ENCODE data around the gene RASSF7. TPM values are rescaled to one million over a fixed set of nuclear protein-coding genes. Genes with fewer than 3 reads are reported as not detected.

Gene RASSF7
- total RNA-seq, 2 donors from 2014 or later = 49.4 to 107 TPM

DNA sequence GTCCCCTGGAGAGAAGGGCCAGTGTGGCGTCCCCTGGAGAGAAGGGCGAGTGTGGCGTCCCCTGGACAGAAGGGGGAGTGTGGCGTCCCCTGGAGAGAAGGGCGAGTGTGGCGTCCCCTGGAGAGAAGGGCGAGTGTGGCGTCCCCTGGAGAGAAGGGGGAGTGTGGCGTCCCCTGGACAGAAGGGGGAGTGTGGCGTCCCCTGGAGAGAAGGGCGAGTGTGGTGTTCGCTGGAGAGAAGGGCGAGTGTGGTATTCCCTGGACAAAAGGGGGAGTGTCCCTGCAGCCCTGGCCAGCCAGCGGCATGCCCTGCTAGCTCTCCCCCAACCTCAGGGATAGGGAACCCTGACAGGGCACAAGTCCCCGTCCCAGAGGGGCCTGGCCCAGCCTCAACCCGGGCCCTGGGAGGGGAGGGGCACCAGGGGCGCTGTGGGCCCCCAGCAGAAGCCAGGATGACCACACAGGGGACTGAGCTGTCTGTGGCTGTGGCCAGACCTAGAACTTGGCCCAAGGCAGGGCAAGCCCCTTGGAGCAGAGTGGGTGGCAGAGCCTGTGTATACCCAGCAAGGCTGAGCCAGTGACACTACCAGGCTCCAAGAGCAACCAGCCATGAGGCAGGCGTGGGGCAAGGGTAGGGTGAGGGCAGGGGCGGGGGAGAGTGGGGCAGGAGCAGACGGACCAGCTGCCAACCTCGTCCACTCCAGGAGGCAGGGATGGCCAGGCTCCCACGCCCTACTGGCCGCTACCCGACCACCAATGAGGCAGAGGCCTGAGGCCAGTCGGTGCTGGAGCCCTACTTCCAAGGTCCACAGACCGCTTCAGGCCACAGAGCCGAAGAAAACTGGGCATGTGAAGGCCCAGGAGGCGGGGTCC lies 29.6 kb upstream of the RASSF7 start:
- intact Hi-C loops (cut with DNase I) = no loop called here
- Histone ChIP-seq H3K4me1 (replicated peaks) (peaks cover 9% of the 10 kb centered on the region), H3K9me3 (no peaks in the 10 kb centered on the region), H3K27me3 (replicated peaks; ENCODE audit: insufficient read depth) (no peaks in the 10 kb centered on the region), H3K27ac (no peak overlapping the region), H3K4me3 (no peak overlapping the region), H3K36me3 (peaks cover 4 to 18% of the 10 kb centered on the region in 2 donors)
- DNase-seq (ENCODE audit: low spot score) = no peak
- WGBS = 80% methylated on average over 28 of the region's 28 CpGs
- TF ChIP-seq POLR2A (IDR thresholded peaks at IDR 0.05) (no peak), POLR2AphosphoS5 (IDR thresholded peaks at IDR 0.05) (no peak), CTCF (IDR thresholded peaks at IDR 0.05) (no peak)

DNA sequence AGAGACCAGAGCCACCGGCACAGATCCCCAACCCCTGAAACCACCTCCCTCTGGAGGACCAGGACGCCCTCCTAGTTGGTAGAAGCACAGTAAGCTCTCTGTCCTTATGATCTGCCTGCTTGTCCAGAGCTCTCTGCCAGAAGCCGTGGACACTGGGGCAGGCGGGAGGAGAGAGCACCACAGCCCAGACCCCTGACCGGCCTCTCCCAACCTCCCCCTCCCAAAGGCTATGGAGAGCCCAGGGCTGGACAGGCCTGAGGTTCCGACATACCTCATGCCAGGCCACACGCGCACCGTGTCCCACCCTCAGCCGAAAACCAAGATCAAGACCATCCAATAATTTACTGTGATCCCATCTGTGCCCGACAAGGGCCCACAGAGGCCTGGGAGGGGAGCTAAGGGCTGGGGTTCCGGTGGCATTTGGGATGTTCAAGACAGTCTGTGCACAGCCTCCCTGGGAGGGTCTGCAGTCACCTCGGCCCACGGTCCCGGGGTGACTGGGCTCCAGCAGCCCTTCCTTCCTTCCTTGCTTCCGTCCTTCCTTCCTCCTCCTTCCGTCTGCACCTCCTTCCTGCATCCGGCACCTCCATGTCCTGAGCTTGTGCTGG lies 28.7 kb upstream of the RASSF7 start:
- no peak for TF ChIP-seq CTCF (IDR thresholded peaks at IDR 0.05)
- Histone ChIP-seq H3K4me3 (no peak overlapping the region), H3K27ac (no peak overlapping the region), H3K36me3 (peaks cover 4 to 18% of the 10 kb centered on the region in 2 donors), H3K4me1 (replicated peaks) (peaks cover 13% of the 10 kb centered on the region), H3K9me3 (no peaks in the 10 kb centered on the region), H3K27me3 (replicated peaks; ENCODE audit: insufficient read depth) (no peaks in the 10 kb centered on the region)
- DNase-seq (ENCODE audit: low spot score) = no peak
- intact Hi-C loops (cut with DNase I) = no loop called here
- WGBS = 82% methylated on average over 18 of the region's 18 CpGs

GRCh38 chr11:532527-532985 lies 28.2 kb upstream of the RASSF7 start:
- DNase-seq (ENCODE audit: low spot score) = no peak
- Histone ChIP-seq H3K4me1 (replicated peaks) (peaks cover 19% of the 10 kb centered on the region), H3K36me3 (peaks cover 4 to 18% of the 10 kb centered on the region in 2 donors), H3K27ac (no peak overlapping the region), H3K4me3 (no peak overlapping the region), H3K27me3 (replicated peaks; ENCODE audit: insufficient read depth) (no peaks in the 10 kb centered on the region), H3K9me3 (no peaks in the 10 kb centered on the region)
- TF ChIP-seq POLR2AphosphoS5 (IDR thresholded peaks at IDR 0.05) (no peak), POLR2A (IDR thresholded peaks at IDR 0.05) (no peak), CTCF (IDR thresholded peaks at IDR 0.05) (no peak)
- 87% methylated on average over 23 of the region's 23 CpGs for WGBS
- intact Hi-C loops (cut with DNase I) = no loop called here

- TF ChIP-seq CTCF (IDR thresholded peaks at IDR 0.05) = no peak
- TF ChIP-seq POLR2AphosphoS5 (IDR thresholded peaks at IDR 0.05) = no peak
- no peak for TF ChIP-seq POLR2A (IDR thresholded peaks at IDR 0.05)
- intact Hi-C loops (cut with DNase I) = no loop called here
- Histone ChIP-seq H3K27me3 (replicated peaks; ENCODE audit: insufficient read depth) (no peaks in the 10 kb centered on the region), H3K9me3 (no peaks in the 10 kb centered on the region), H3K4me1 (replicated peaks) (peaks cover 23% of the 10 kb centered on the region), H3K36me3 (peaks cover 4 to 18% of the 10 kb centered on the region in 2 donors), H3K27ac (no peak overlapping the region), H3K4me3 (no peak overlapping the region)
- DNase-seq (ENCODE audit: low spot score) = no peak
- 86% methylated on average over 33 of the region's 33 CpGs for WGBS
Observed at GRCh38 chr11:532986-533585, 27.7 kb upstream of the RASSF7 start.
